Body of pancreas (tissue), 4 donors: ENCODE results near the gene KRT82. TPM values are rescaled to one million over a fixed set of nuclear protein-coding genes. Genes with fewer than 3 reads are reported as not detected.
"Not testable (repeated sequence)": the region's sequence is repeated elsewhere in the genome, so short reads cannot be mapped to it uniquely, and the experiment has no call there.

Source experiments
- ATAC-seq: fragments of 150-250 bp; one replicate; pipeline ENCODE4 v1.9.1; 2016
- DNase-seq, 4 donors: peaks; one replicate each; pipeline ENCODE4 v3.0.0-alpha.2; 2019
- H3K27ac ChIP-seq, 4 donors: fragments of 200-600 bp; sonication (generic); 1 replicate in 3 of 4; 2 replicates in 1 of 4; pipeline versions ENCODE4 v1.5.1 to v1.6.1; 2016 to 2019; ENCODE audit warnings: mild to moderate bottlenecking in 1 of 4, mixed read lengths in 1 of 4, moderate library complexity in 1 of 4
- H3K27me3 ChIP-seq, 2 donors: fragments of 200-600 bp; sonication (generic); one replicate each; pipeline ENCODE4 v1.6.0; 2016; ENCODE audit warnings: mild to moderate bottlenecking in 1 of 2
- H3K36me3 ChIP-seq, 2 donors: fragments of 200-600 bp; sonication (generic); replicated peaks in 1 of 2; 2 replicates each; pipeline ENCODE4 v1.5.1; 2016; ENCODE audit warnings: low read depth in 2 of 2; ENCODE audit not compliant: insufficient read depth in 1 of 2
- H3K4me1 ChIP-seq: fragments of 200-600 bp; sonication (generic); one replicate; pipeline ENCODE4 v1.6.0; 2016
- H3K4me3 ChIP-seq, 2 donors: fragments of 200-600 bp; sonication (generic); 1 replicate in 1 of 2; 2 replicates in 1 of 2; pipeline ENCODE4 v1.5.1; 2016 to 2019
- H3K9me3 ChIP-seq, 3 donors: fragments of 200-600 bp; sonication (generic); 1 replicate in 2 of 3; 2 replicates in 1 of 3; pipeline ENCODE4 v1.5.1; 2016
- POLR2A ChIP-seq, 3 donors: fragments of 450-650 bp; IDR thresholded peaks; one replicate each; pipeline ENCODE4 v1.6.1; 2016; ENCODE audit warnings: antibody characterized with exemption in 3 of 3, mild to moderate bottlenecking in 2 of 3
- WGBS, 2 donors: methylation state at CpG; one replicate each; pipeline ENCODE4 v1.1.5; 2017; 5-methylcytosine and 5-hydroxymethylcytosine counted together
- intact Hi-C: fragments of 100-400 bp; cut with DNase I; formaldehyde crosslinking; loops from one replicate; pipeline ENCODE4 v1.15.1; 2023
- total RNA-seq, 2 donors: library from RNA; depleted of rRNA; stranded (reverse); fragments of >200 nt; gene quantifications; one replicate each; pipeline ENCODE4 v1.1.0, GENCODE V29; 2016
- TF ChIP-seq, protein P1 (sequence below), 7 experiments: fragments of 450-650 bp in 4 of 7; fragments of 200-600 bp in 3 of 7; sonication (generic) in 3 of 7; IDR thresholded peaks; one replicate each; pipeline ENCODE4 v1.5.1; 2016 to 2019; ENCODE audit warnings: antibody characterized with exemption in 7 of 7

Gene KRT82
- total RNA-seq, 2 donors from 2014 or later = not detected

DNA sequence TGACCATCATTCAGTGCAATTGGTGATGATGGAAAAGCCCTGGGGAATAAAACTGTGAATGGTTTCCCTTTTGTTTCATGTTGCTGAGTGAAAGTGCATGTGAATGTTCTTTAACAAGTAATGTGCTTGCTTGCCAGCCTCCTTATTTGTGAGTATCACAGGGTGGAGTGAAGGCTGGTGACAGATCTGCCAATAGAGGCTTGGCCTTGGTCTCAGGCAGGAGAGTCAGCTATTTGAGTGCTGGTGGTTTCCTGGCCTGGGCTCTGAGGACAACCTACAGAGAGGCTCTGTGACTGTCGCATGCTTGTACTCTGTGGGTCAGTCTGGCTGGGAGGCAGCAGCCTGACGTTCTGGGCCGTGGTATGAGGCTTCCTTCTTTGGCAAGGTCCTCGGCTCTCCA, 59.5 kb downstream of the KRT82 start:
- intact Hi-C loops = no loop called here
- 19 to 44% methylated on average over 3 to 4 of the region's 4 CpGs for WGBS, 2 donors
- ATAC-seq = peak; percentile 48
- Histone ChIP-seq H3K36me3 (no peaks in the 10 kb centered on the region), H3K9me3 (peaks cover 0 to 6% (median 0%) of the 10 kb centered on the region in 3 donors), H3K27ac (peak overlapping the region in 2 of 4 donors; percentile 12 to 27), H3K4me3 (no peak overlapping the region), H3K4me1 (peaks cover 31% of the 10 kb centered on the region), H3K27me3 (no peaks in the 10 kb centered on the region)
- DNase-seq = peak; percentile 28 to 76 (median 49)
- TF ChIP-seq, protein P1, sequence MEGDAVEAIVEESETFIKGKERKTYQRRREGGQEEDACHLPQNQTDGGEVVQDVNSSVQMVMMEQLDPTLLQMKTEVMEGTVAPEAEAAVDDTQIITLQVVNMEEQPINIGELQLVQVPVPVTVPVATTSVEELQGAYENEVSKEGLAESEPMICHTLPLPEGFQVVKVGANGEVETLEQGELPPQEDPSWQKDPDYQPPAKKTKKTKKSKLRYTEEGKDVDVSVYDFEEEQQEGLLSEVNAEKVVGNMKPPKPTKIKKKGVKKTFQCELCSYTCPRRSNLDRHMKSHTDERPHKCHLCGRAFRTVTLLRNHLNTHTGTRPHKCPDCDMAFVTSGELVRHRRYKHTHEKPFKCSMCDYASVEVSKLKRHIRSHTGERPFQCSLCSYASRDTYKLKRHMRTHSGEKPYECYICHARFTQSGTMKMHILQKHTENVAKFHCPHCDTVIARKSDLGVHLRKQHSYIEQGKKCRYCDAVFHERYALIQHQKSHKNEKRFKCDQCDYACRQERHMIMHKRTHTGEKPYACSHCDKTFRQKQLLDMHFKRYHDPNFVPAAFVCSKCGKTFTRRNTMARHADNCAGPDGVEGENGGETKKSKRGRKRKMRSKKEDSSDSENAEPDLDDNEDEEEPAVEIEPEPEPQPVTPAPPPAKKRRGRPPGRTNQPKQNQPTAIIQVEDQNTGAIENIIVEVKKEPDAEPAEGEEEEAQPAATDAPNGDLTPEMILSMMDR (IDR thresholded peaks at IDR 0.05) = no peak
- TF ChIP-seq POLR2A (IDR thresholded peaks at IDR 0.05) = no peak

DNA sequence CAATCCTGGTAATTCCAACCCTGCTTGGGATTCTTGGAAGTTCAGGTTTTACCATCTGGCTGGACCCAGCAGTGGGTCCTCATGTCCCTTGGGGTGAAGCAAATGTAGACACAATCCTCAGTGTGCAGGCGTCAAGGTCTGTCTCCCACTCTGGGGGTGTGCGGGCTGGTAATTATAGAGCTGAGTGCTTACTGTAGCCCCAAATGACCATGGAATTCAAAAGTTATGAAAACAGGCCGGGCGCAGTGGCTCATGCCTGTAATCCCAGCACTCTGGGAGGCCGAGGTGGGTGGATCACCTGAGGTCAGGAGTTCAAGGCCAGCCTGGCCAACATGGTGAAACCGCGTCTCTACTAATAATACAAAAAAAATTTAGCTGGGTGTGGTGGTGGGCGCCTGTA, 61.1 kb downstream of the KRT82 start:
- DNase-seq, H3K4me3 ChIP-seq, H3K27me3 ChIP-seq, ATAC-seq, H3K36me3 ChIP-seq, H3K9me3 ChIP-seq, H3K27ac ChIP-seq, intact Hi-C loops: not testable (repeated sequence)
- 73 to 79% methylated on average over 8 of the region's 8 CpGs for WGBS, 2 donors
- peaks cover 26% of the 10 kb centered on the region for H3K4me1 ChIP-seq

DNA sequence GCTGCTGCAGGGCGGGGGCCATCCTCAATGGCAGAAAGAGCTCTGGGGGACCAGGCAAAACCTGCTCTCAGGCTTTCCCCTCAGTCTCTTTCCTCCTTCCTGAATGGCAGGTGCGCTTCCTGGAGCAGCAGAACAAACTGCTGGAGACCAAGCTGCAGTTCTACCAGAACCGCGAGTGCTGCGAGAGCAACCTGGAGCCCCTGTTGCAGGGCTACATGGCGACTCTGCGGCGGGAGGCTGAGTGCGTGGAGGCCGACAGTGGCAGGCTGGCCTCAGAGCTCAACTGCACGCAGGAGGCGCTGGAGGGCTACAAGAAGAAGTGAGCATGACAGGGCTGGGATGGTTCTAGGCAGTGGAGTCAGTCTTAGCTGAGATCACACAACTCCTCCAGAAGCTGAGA, 62.0 kb downstream of the KRT82 start:
- intact Hi-C loops = no loop called here
- no peaks in the 10 kb centered on the region for H3K36me3 ChIP-seq
- DNase-seq (no peak), ATAC-seq (no peak)
- H3K4me1 ChIP-seq = peaks cover 26% of the 10 kb centered on the region
- 89 to 93% methylated on average over 10 to 12 of the region's 12 CpGs for WGBS, 2 donors
- no peak for TF ChIP-seq POLR2A (IDR thresholded peaks at IDR 0.05)
- TF ChIP-seq, protein P1 (IDR thresholded peaks at IDR 0.05) = no peak
- H3K4me3 ChIP-seq = no peak overlapping the region
- H3K27ac ChIP-seq = no peak overlapping the region
- H3K27me3 ChIP-seq = no peaks in the 10 kb centered on the region
- H3K9me3 ChIP-seq = peaks cover 0 to 6% (median 0%) of the 10 kb centered on the region in 3 donors

Other genes with a start within 250 kb of the KRT82 start
- gene KRT80, start 214.3 kb downstream of the KRT82 start, total RNA-seq = 10 to 100 TPM; 10.2 to 11.9 TPM
- gene KRT7, start 173.1 kb downstream of the KRT82 start, total RNA-seq = 100 to 1,000 TPM in 1 of 2 donors, 10 to 100 TPM in 1; 69.2 to 196 TPM
- gene KRT86, start 131.7 kb downstream of the KRT82 start, total RNA-seq = 1 to 10 TPM; 1.8 to 8.6 TPM
- not detected for gene KRT81, start 114.8 kb downstream of the KRT82 start, total RNA-seq
- not detected for gene KRT83, start 84.9 kb downstream of the KRT82 start, total RNA-seq
- gene KRT85, start 38.9 kb downstream of the KRT82 start, total RNA-seq = not detected
- gene KRT84, start 20.7 kb downstream of the KRT82 start, total RNA-seq = not detected
- gene KRT75, start 28.0 kb upstream of the KRT82 start, total RNA-seq = not detected
- not detected for gene KRT6B, start 45.8 kb upstream of the KRT82 start, total RNA-seq
- not detected for gene KRT6C, start 67.5 kb upstream of the KRT82 start, total RNA-seq
- gene KRT6A, start 86.9 kb upstream of the KRT82 start, total RNA-seq = not detected
- 1 to 10 TPM in 1 of 2 donors, under 1 TPM in 1; 0.52 to 2.0 TPM for gene KRT5, start 114.1 kb upstream of the KRT82 start, total RNA-seq
- not detected for gene KRT71, start 146.8 kb upstream of the KRT82 start, total RNA-seq
- not detected for gene KRT74, start 167.5 kb upstream of the KRT82 start, total RNA-seq
- not detected for gene KRT72, start 195.1 kb upstream of the KRT82 start, total RNA-seq
- 1 to 10 TPM in 1 of 2 donors, not detected in 1; 1.3 TPM for gene KRT73, start 212.2 kb upstream of the KRT82 start, total RNA-seq
- not detected for gene KRT2, start 245.9 kb upstream of the KRT82 start, total RNA-seq